T1000 (cell line): ENCODE data around the gene SYNPO2.

Source experiments
- DNase-seq: peaks from one replicate; lab custom pipeline; 2025; ENCODE audit warnings: mixed read lengths; lab: John Stamatoyannopoulos, UW

SYNPO2 gene

DNA sequence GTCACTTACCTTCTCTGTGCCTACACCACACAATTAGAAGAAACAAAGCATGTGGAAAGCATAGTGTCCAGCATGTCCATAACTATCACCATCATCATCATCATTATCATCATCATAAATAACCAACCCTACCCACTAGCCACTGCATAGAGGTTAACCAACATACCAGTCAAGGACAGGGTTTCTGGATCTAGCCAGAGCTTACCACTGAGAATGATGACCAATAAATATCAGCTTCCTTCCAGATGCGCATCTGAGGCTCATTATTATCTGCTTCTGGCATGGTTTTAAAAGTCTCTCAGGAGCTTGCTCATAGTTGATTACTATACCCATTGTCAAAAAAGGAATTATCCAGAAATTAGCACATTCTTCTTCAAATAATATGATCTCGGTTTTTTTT lies 221.5 kb downstream of the SYNPO2 start:
- no peak for DNase-seq
